ENCODE measurements around the gene CHCHD6.

The CHCHD6 gene

DNA sequence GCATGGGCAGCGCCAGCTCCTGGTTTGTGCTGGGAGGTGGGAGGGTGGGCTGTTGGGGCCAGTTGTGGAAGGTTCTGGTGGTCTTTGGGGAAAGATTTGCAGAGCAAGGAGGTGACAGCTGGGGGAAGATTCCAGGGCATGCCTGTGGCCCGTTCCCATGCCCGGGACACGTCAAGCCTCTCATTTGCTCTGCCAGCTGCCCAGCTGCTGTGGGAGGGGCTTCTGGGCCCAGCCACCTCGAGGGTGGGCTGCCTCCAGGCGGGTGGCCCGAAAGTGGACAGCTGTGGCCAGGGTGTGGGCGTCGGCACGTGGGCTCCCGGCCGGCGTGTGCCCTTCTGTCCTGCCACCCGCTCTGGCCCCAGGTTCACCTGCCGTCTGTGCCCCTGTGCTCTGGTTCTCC is 296.1 kb downstream of the CHCHD6 start:
- DNase-seq = no peak

DNA sequence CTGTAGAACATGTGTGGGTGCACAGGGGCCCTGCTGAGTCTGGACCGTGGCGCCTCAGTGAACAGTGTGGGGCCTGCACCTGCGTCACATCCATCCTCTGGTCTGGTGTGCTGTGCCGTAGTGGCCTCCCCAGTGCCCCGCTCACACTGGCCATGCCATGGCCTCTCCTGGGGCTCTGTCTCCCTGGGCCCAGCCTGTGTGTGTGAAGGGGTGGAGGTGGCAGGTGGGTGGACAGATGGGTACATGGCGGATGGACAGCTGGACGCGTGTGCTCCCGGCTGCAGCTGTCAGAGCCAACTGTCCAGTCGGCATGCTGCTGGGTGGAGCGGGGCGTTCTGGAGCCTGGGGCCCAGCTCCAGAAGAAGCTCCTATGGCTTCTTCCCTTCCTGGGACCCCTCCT is 296.7 kb downstream of the CHCHD6 start:
- DNase-seq = no peak

GRCh38 chr3:127001486-127002194 is 297.6 kb downstream of the CHCHD6 start:
- no peak for DNase-seq

GRCh38 chr3:127002195-127003174 is 298.4 kb downstream of the CHCHD6 start:
- DNase-seq = no peak

- no peak for DNase-seq
These were observed 299.1 kb downstream of the CHCHD6 start for GRCh38 chr3:127003175-127003555.

DNA sequence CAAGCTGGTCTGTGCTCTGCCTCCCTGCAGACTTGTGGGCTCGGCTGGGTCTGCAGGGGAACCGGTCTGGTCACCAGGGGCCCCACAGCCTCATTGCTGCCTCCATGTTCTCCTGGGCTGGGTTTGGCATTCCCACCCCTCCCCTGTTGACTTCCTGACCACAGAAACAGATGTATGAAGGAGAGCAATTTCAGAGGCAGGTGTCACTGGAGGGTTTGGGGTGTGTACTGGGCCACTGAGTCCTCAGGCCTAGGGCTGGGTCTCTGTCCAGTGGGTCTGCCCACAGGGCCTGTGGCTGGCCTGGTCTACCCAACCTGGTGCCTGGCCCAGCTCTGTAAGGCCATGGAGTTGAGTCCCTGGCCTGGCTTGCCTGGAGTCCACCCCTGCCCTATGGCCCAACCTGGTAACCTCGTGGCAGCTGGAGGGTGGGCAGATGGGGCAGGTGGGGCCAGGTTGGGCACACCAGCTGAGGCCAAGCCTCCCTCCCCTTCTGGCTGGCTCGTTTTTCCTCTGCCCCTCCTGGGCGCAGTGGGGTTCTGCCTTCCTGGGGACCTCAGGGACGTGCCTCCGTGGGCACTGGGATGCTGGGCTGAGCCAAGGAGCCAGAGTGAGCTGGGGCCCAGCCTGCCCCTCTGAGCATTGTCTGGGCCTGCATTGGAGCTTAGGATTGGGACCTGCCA is 299.7 kb downstream of the CHCHD6 start:
- no peak for DNase-seq

DNA sequence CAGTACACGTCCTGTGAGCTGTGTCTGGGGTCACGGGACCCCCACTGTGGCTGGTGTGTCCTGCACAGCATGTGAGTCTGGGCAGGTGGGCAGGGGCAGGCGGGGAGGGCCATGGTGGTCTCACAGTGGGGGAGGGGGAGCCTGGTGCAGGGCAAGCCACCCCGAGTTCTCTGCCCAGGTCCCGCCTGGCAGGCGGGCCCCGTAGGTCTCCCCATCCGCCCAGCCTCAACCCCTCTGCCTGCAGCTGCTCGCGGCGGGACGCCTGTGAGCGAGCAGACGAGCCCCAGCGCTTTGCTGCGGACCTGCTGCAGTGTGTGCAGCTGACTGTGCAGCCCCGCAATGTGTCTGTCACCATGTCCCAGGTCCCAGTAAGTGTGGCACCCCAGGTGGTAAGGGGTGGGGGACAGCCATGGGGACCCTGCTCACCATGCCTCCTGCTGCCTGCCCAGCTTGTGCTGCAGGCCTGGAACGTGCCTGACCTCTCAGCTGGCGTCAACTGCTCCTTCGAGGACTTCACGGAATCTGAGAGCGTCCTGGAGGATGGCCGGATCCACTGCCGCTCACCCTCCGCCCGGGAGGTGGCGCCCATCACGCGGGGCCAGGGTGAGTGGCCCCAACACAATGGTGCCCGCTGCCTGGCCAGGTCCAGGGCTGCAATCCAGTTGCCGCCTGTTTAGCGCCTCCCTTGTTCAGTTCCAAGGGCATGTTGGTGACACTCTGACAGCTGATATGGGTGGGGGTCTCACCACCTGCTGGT is 300.8 kb downstream of the CHCHD6 start:
- no peak for DNase-seq

- DNase-seq = no peak
These were observed 301.9 kb downstream of the CHCHD6 start for GRCh38 chr3:127005864-127006500.

- DNase-seq = no peak
These were observed 302.9 kb downstream of the CHCHD6 start for GRCh38 chr3:127006781-127007436.

DNA sequence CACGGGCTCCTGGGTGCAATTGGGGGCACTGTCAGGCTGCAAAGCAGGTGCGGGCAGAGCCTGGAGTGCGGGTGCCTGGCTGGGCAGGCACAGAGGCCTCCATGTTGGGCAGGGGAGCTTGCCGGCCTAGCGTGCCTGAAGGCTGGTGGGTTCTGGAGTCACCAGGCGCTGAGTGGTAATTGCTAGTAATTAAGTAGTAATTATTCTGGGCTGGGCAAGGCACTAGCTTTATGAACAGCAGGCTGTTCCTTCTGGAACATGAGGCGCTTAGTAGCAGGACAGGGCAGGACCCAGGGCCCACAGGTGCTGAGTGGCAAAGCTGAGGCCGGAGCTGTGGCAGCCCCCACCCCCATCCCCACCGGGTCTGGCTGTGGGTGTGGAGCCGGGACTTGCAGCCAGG is 304.2 kb downstream of the CHCHD6 start:
- no peak for DNase-seq

DNA sequence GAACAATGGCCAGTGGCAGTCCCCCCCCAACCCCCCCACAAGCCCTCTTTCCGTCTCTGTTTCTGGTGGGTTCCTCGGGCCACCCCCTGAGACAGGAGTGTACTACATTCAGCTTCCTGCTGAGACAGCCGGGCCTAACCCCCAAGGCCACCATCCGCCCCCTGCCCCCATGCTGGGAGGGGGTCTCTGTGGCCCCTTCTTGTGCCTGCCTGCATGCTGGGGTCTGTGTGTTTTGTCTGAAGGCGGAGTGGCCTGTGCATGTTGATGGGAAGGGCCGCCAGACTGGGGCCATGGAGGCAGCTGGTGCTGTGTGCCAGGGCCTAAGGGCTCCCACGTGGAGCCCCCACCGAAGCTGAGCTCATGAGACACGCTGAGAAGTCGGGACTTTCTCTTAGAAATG is 305.5 kb downstream of the CHCHD6 start:
- DNase-seq = no peak
